GM19099 (cell line): ENCODE data around the gene REEP1.
A peak's percentile ranks its signal among the peaks of the same experiment; 100 is the strongest.

Experiments used
- POLR2A ChIP-seq: IDR thresholded peaks from 3 replicates; pipeline ENCODE4 v1.6.1; 2011; ENCODE audit warnings: low read depth; ENCODE audit not compliant: insufficient read length; ENCODE audit errors: extremely low read depth

The REEP1 gene

GRCh38 chr2:86218124-86218523 lies 119.3 kb downstream of the REEP1 start:
- TF ChIP-seq POLR2A, result no peak

GRCh38 chr2:86216575-86217555 lies 120.6 kb downstream of the REEP1 start:
- TF ChIP-seq POLR2A, result no peak

- TF ChIP-seq POLR2A, result no peak
Measured at GRCh38 chr2:86214503-86214832, 123.0 kb downstream of the REEP1 start.

- TF ChIP-seq POLR2A, result no peak
Measured at GRCh38 chr2:86213699-86214502, 123.5 kb downstream of the REEP1 start.

GRCh38 chr2:86213056-86213455 lies 124.4 kb downstream of the REEP1 start:
- no peak for TF ChIP-seq POLR2A

- no peak for TF ChIP-seq POLR2A
Measured at GRCh38 chr2:86211796-86212188, 125.6 kb downstream of the REEP1 start.

- no peak for TF ChIP-seq POLR2A
Measured at GRCh38 chr2:86211033-86211795, 126.2 kb downstream of the REEP1 start.

- TF ChIP-seq POLR2A, result no peak
Measured at GRCh38 chr2:86204458-86204857, 133.0 kb downstream of the REEP1 start.

GRCh38 chr2:86203614-86204013 lies 133.8 kb downstream of the REEP1 start:
- no peak for TF ChIP-seq POLR2A

GRCh38 chr2:86202702-86203101 lies 134.7 kb downstream of the REEP1 start:
- no peak for TF ChIP-seq POLR2A

GRCh38 chr2:86202336-86202692 lies 135.1 kb downstream of the REEP1 start:
- no peak for TF ChIP-seq POLR2A

- TF ChIP-seq POLR2A, result no peak
Measured at GRCh38 chr2:86201671-86202335, 135.6 kb downstream of the REEP1 start.

GRCh38 chr2:86199834-86200177 lies 137.6 kb downstream of the REEP1 start:
- no peak for TF ChIP-seq POLR2A

- TF ChIP-seq POLR2A, result no peak
Measured at GRCh38 chr2:86195808-86196387, 141.5 kb downstream of the REEP1 start.

- peak; percentile 93 for TF ChIP-seq POLR2A
Measured at GRCh38 chr2:86195055-86195807, 142.2 kb downstream of the REEP1 start, which contains the start of gene IMMT. IMMT (minus strand) TSS chr2:86195462; CDS start chr2:86195382, 80 bp downstream.

GRCh38 chr2:86194751-86195054 lies 142.7 kb downstream of the REEP1 start:
- no peak for TF ChIP-seq POLR2A
